H9 (cell line): Measurements from ENCODE around the gene CHCHD6. TPM values are rescaled to one million over a fixed set of nuclear protein-coding genes. Genes with fewer than 3 reads are reported as not detected.

Experiments used
- DNase-seq: peaks from one replicate; pipeline ENCODE4 v3.0.0-alpha.2; 2017
- H2AFZ ChIP-seq: one replicate; pipeline ENCODE4 v1.6.1; 2013; ENCODE audit warnings: mild to moderate bottlenecking, low read length, control low read depth, moderate library complexity
- H2AK5ac ChIP-seq: 2 replicates; pipeline ENCODE4 v1.6.1; 2013; ENCODE audit warnings: low read length, control low read depth, mixed read lengths; ENCODE audit not compliant: insufficient read length
- H2BK120ac ChIP-seq: one replicate; pipeline ENCODE4 v1.6.1; 2013; ENCODE audit warnings: low read depth, mild to moderate bottlenecking, low read length, control low read depth, inconsistent platforms; ENCODE audit not compliant: poor library complexity, severe bottlenecking
- H2BK12ac ChIP-seq: 2 replicates; pipeline ENCODE4 v1.6.1; 2013; ENCODE audit warnings: low read length, control low read depth, mixed read lengths, low read depth; ENCODE audit not compliant: insufficient read length
- H2BK15ac ChIP-seq: 2 replicates; pipeline ENCODE4 v1.6.1; 2013; ENCODE audit warnings: low read depth, low read length, control low read depth
- H2BK20ac ChIP-seq: one replicate; pipeline ENCODE4 v1.6.1; 2013; ENCODE audit warnings: low read depth, mild to moderate bottlenecking, low read length, control low read depth, inconsistent platforms; ENCODE audit not compliant: poor library complexity, severe bottlenecking
- H2BK5ac ChIP-seq: 2 replicates; pipeline ENCODE4 v1.6.1; 2013; ENCODE audit warnings: low read length, control low read depth, mixed read lengths; ENCODE audit not compliant: insufficient read length
- H3K14ac ChIP-seq: 2 replicates; pipeline ENCODE4 v1.6.1; 2013; ENCODE audit warnings: low read length, control low read depth; ENCODE audit not compliant: insufficient read depth
- H3K18ac ChIP-seq: 2 replicates; pipeline ENCODE4 v1.6.1; 2013; ENCODE audit warnings: low read depth, mild to moderate bottlenecking, mixed read lengths, low read length, control low read depth; ENCODE audit not compliant: insufficient read length
- H3K23ac ChIP-seq: 2 replicates; pipeline ENCODE4 v1.6.1; 2013; ENCODE audit warnings: low read length, control low read depth, mixed read lengths, low read depth; ENCODE audit not compliant: insufficient read length
- H3K23me2 ChIP-seq: 2 replicates; pipeline ENCODE4 v1.6.1; 2013; ENCODE audit warnings: low read depth, mild to moderate bottlenecking, mixed read lengths, low read length, control low read depth; ENCODE audit not compliant: insufficient read length, poor library complexity, severe bottlenecking
- H3K27ac ChIP-seq: 2 replicates; pipeline ENCODE4 v1.5.1; 2013; ENCODE audit warnings: low read length, control low read depth, mixed read lengths, low read depth; ENCODE audit not compliant: insufficient read length
- H3K27me3 ChIP-seq: 2 replicates; pipeline ENCODE4 v1.6.1; 2013; ENCODE audit warnings: low read length, control low read depth, inconsistent platforms; ENCODE audit not compliant: insufficient read depth
- H3K4ac ChIP-seq: 2 replicates; pipeline ENCODE4 v1.6.1; 2013; ENCODE audit warnings: low read depth, mild to moderate bottlenecking, control low read depth, inconsistent platforms, low read length, moderate library complexity
- H3K4me1 ChIP-seq: 2 replicates; pipeline ENCODE4 v1.6.1; 2013; ENCODE audit warnings: low read length, control low read depth, inconsistent platforms; ENCODE audit not compliant: insufficient read depth
- H3K4me2 ChIP-seq: 2 replicates; pipeline ENCODE4 v1.6.1; 2013; ENCODE audit warnings: low read length, control low read depth, mixed read lengths; ENCODE audit not compliant: insufficient read length, insufficient read depth
- H3K56ac ChIP-seq: 2 replicates; pipeline ENCODE4 v1.6.1; 2013; ENCODE audit warnings: low read depth, mild to moderate bottlenecking, mixed read lengths, low read length, control low read depth; ENCODE audit not compliant: insufficient read length
- H3K79me1 ChIP-seq: 2 replicates; pipeline ENCODE4 v1.6.1; 2013; ENCODE audit warnings: low read depth, mild to moderate bottlenecking, moderate library complexity, low read length, control low read depth, inconsistent platforms; ENCODE audit not compliant: insufficient read depth, poor library complexity, severe bottlenecking
- H3K79me2 ChIP-seq: 2 replicates; pipeline ENCODE4 v1.6.1; 2013; ENCODE audit warnings: low read length, control low read depth, inconsistent platforms; ENCODE audit not compliant: insufficient read depth
- H3K9ac ChIP-seq: 2 replicates; pipeline ENCODE4 v1.6.1; 2013; ENCODE audit warnings: low read length, control low read depth, mixed read lengths; ENCODE audit not compliant: insufficient read length; ENCODE audit errors: extremely low read depth
- H3K9me3 ChIP-seq: one replicate; pipeline ENCODE4 v1.6.1; 2013; ENCODE audit warnings: low read depth, low read length, inconsistent platforms; ENCODE audit not compliant: control insufficient read depth
- H3T11ph ChIP-seq: one replicate; pipeline ENCODE4 v1.6.1; 2013; ENCODE audit warnings: mild to moderate bottlenecking, low read length, control low read depth, inconsistent platforms
- H4K20me1 ChIP-seq: one replicate; pipeline ENCODE4 v1.6.1; 2013; ENCODE audit not compliant: control insufficient read depth, insufficient read length, insufficient read depth
- H4K5ac ChIP-seq: 2 replicates; pipeline ENCODE4 v1.6.1; 2013; ENCODE audit warnings: low read depth, mild to moderate bottlenecking, mixed read lengths, low read length, control low read depth; ENCODE audit not compliant: insufficient read length
- H4K8ac ChIP-seq: replicated peaks from 2 replicates; pipeline ENCODE4 v1.6.1; 2013; ENCODE audit warnings: low read length, control low read depth, mixed read lengths, low read depth; ENCODE audit not compliant: insufficient read length
- H4K91ac ChIP-seq: 2 replicates; pipeline ENCODE4 v1.6.1; 2013; ENCODE audit warnings: low read depth, mild to moderate bottlenecking, moderate library complexity, mixed read lengths, low read length, control low read depth; ENCODE audit not compliant: insufficient read length
- H3K27ac Mint-ChIP-seq, 3 experiments: 2 replicates in 2 of 3; 3 replicates in 1 of 3; pipeline ENCODE4 v1.8.0; 2020 to 2021; ENCODE audit warnings: mixed read lengths in 3 of 3, mild to moderate bottlenecking in 1 of 3, moderate library complexity in 1 of 3
- H3K27me3 Mint-ChIP-seq: 2 replicates; pipeline ENCODE4 v1.8.0; 2021; ENCODE audit warnings: low read depth, mild to moderate bottlenecking, moderate library complexity, mixed read lengths
- H3K36me3 Mint-ChIP-seq, 3 experiments: 2 replicates in 2 of 3; 3 replicates in 1 of 3; pipeline ENCODE4 v1.8.0; 2020 to 2021; ENCODE audit warnings: low read depth in 3 of 3, mixed read lengths in 3 of 3; ENCODE audit not compliant: insufficient read depth in 1 of 3
- H3K4me1 Mint-ChIP-seq, 2 experiments: 2 replicates each; pipeline ENCODE4 v1.8.0; 2020; ENCODE audit warnings: mixed read lengths in 2 of 2
- H3K4me3 Mint-ChIP-seq, 2 experiments: 2 replicates in 1 of 2; 3 replicates in 1 of 2; pipeline ENCODE4 v1.8.0; 2020 to 2021; ENCODE audit warnings: mild to moderate bottlenecking in 2 of 2, mixed read lengths in 2 of 2, moderate library complexity in 1 of 2
- H3K9me3 Mint-ChIP-seq, 2 experiments: 2 replicates in 1 of 2; 3 replicates in 1 of 2; pipeline ENCODE4 v1.8.0; 2020; ENCODE audit warnings: mild to moderate bottlenecking in 2 of 2, mixed read lengths in 2 of 2, moderate library complexity in 1 of 2
- WGBS: extraction: QIAGEN DNeasy Blood & Tissue Kit; methylation state at CpG from one replicate; pipeline ENCODE4 v1.1.7; 2013; ENCODE audit warnings: missing lambda C conversion rate, low lambda C conversion rate, mixed read lengths; ENCODE audit not compliant: insufficient read length; ENCODE audit errors: extremely low coverage; 5-methylcytosine and 5-hydroxymethylcytosine counted together
- total RNA-seq: library from RNA; stranded (reverse); gene quantifications from 2 replicates; pipeline ENCODE4 v1.2.1, GENCODE V29; 2021
- TF ChIP-seq, protein P1 (sequence below): fragments of 200-600 bp; sonication (generic); conservative IDR thresholded peaks from 3 replicates; pipeline ENCODE4 v1.8.0; 2021; ENCODE audit warnings: antibody characterized with exemption, mild to moderate bottlenecking

The CHCHD6 gene
- total RNA-seq, 1 experiment from 2014 or later: 34.2 TPM

DNA sequence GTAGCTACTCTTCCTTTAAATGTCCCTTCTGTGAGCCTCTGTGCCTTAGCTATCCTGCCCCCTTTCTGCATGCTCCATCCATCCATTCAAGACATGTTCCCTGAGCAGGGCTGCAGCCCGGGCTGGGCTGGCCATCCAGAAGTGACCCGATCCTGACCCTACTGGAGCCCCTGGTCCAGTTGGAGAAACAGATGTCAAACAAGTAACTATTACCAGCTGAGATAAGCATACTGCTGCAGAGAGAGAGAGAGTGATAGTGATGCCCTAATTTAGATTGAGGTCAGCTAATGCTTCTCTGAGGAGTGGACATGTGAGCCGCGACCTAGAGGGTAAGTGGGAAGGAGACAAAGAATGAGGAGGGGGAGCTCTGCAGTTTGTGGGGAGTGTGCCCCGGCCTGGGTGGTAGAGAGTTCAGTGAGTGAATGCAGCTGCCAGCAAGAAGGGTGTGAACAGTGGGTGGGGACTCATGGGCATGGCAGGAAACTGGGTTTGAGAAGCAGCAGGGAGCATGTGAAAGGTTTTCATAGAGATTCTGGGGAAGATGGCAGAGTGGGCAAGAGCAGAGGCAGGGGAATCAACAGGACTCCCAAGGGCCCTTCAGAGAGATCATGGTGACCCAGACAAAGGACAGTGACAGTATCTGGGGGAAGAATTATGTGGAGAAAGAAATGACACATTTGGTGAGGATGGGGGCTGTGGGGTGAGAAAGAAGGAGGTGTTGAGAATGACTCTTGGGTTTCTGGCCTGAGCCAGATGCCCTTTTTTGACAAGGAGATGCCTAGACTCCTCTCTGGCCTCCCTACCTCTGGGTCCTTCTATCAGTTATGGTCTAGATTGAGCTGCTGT lies 44.9 kb downstream of the CHCHD6 start:
- no peak overlapping the region for H2AFZ ChIP-seq
- no peaks in the 10 kb centered on the region for H3K9me3 ChIP-seq
- no peaks in the 10 kb centered on the region for H3K79me1 ChIP-seq
- H2BK20ac ChIP-seq: no peak overlapping the region
- H4K5ac ChIP-seq: no peak overlapping the region
- H3K4me3 Mint-ChIP-seq: no peak overlapping the region
- H3K14ac ChIP-seq: no peak overlapping the region
- peak overlapping the region in 1 of 3 experiments; percentile 5; a peak in 1 of 7 replicates for H3K27ac Mint-ChIP-seq
- no peak overlapping the region for H2BK15ac ChIP-seq
- H2AK5ac ChIP-seq: no peak overlapping the region
- H3K36me3 Mint-ChIP-seq: peaks cover 0 to 8% (median 7%) of the 10 kb centered on the region in 3 experiments; a peak in 4 of 7 replicates
- no peaks in the 10 kb centered on the region for H3K27me3 Mint-ChIP-seq
- no peak overlapping the region for H2BK12ac ChIP-seq
- no peak overlapping the region for H3K4me2 ChIP-seq
- no peak overlapping the region for H2BK120ac ChIP-seq
- H3K23me2 ChIP-seq: no peaks in the 10 kb centered on the region
- WGBS: no CpG with 5 or more reads among the region's 5 CpGs
- no peak overlapping the region for H3K9ac ChIP-seq
- no peak overlapping the region for H3T11ph ChIP-seq
- H4K91ac ChIP-seq: no peak overlapping the region
- peaks cover under 1% of the 10 kb centered on the region; the same call in 1 of the 2 replicates for H3K79me2 ChIP-seq
- H4K20me1 ChIP-seq: no peaks in the 10 kb centered on the region
- H3K4ac ChIP-seq: no peak overlapping the region
- H3K27me3 ChIP-seq: no peaks in the 10 kb centered on the region
- H3K4me1 Mint-ChIP-seq: peaks cover 34 to 39% of the 10 kb centered on the region in 2 experiments
- no peak overlapping the region for H3K27ac ChIP-seq
- no peak overlapping the region for H3K23ac ChIP-seq
- no peak overlapping the region for H3K56ac ChIP-seq
- TF ChIP-seq, protein P1, sequence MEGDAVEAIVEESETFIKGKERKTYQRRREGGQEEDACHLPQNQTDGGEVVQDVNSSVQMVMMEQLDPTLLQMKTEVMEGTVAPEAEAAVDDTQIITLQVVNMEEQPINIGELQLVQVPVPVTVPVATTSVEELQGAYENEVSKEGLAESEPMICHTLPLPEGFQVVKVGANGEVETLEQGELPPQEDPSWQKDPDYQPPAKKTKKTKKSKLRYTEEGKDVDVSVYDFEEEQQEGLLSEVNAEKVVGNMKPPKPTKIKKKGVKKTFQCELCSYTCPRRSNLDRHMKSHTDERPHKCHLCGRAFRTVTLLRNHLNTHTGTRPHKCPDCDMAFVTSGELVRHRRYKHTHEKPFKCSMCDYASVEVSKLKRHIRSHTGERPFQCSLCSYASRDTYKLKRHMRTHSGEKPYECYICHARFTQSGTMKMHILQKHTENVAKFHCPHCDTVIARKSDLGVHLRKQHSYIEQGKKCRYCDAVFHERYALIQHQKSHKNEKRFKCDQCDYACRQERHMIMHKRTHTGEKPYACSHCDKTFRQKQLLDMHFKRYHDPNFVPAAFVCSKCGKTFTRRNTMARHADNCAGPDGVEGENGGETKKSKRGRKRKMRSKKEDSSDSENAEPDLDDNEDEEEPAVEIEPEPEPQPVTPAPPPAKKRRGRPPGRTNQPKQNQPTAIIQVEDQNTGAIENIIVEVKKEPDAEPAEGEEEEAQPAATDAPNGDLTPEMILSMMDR: no peak
- no peak for DNase-seq
- no peak overlapping the region for H3K18ac ChIP-seq
- peaks cover 5% of the 10 kb centered on the region; the same call in 1 of the 2 replicates for H3K4me1 ChIP-seq
- no peak overlapping the region for H4K8ac ChIP-seq
- no peak overlapping the region for H2BK5ac ChIP-seq
- H3K9me3 Mint-ChIP-seq: no peaks in the 10 kb centered on the region
